ENCODE data around the gene SESN1.

GRCh38 chr6:109130065-109130464 lies 35.4 kb upstream of the SESN1 start:
- TF ChIP-seq CTCF (IDR thresholded peaks at IDR 0.05 in 8 of 11, conservative IDR thresholded peaks at IDR 0.05 in 3 of 11), result no peak
- TF ChIP-seq POLR2AphosphoS5 (IDR thresholded peaks at IDR 0.05), result no peak
